OCI-LY1 (cell line): ENCODE measurements around the gene CHMP2A.

ENCODE experiments used
- EZH2 ChIP-seq: fragments of 200-600 bp; sonication (generic), shearing (Covaris generic); IDR thresholded peaks from 2 replicates; pipeline ENCODE4 v1.8.0; 2017; ENCODE audit warnings: borderline replicate concordance, mixed run types, mild to moderate bottlenecking, antibody characterized with exemption, low read length, moderate library complexity, mixed read lengths
- TF ChIP-seq, protein P1 (sequence below): fragments of 200-600 bp; sonication (generic), shearing (Covaris generic); IDR thresholded peaks from 2 replicates; pipeline ENCODE4 v1.5.1; 2017; ENCODE audit warnings: mild to moderate bottlenecking, antibody characterized with exemption, low read length, moderate library complexity, mixed read lengths

DNA sequence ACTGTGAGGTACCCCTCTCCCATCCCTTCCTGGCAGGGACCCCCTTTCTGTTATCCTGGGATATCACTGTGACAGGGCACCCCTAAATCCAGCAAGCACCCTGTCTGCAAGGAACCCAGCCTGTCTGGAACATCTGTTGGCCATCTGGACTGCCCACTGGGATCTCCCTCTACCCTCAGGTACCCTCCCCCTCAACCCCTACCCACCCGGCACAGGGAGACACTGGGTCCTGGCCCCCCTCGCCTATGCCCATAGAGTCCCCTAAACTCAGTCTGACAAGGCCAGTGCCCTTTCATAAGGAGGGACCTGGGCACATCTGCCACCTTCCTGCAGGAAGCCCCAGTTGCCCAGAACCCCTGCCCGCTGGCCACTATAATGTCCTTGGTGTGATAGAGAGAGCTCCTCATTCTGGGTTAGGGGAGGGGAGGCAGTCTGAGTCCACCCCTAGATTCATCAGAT is 40.3 kb downstream of the CHMP2A start:
- TF ChIP-seq, protein P1, sequence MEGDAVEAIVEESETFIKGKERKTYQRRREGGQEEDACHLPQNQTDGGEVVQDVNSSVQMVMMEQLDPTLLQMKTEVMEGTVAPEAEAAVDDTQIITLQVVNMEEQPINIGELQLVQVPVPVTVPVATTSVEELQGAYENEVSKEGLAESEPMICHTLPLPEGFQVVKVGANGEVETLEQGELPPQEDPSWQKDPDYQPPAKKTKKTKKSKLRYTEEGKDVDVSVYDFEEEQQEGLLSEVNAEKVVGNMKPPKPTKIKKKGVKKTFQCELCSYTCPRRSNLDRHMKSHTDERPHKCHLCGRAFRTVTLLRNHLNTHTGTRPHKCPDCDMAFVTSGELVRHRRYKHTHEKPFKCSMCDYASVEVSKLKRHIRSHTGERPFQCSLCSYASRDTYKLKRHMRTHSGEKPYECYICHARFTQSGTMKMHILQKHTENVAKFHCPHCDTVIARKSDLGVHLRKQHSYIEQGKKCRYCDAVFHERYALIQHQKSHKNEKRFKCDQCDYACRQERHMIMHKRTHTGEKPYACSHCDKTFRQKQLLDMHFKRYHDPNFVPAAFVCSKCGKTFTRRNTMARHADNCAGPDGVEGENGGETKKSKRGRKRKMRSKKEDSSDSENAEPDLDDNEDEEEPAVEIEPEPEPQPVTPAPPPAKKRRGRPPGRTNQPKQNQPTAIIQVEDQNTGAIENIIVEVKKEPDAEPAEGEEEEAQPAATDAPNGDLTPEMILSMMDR, result no peak
- no peak for TF ChIP-seq EZH2
